SK-N-SH (cell line): ENCODE results near the gene SHB. TPM values are rescaled to one million over a fixed set of nuclear protein-coding genes. Genes with fewer than 3 reads are reported as not detected.
A peak's percentile ranks its signal among the peaks of the same experiment; 100 is the strongest.

Source experiments
- CTCF ChIA-PET: fragments of 300-600, 350-600 bp; formaldehyde crosslinking; extraction: SDS; loops from one replicate; lab custom pipeline; 2021; lab: Yijun Ruan, JAX
- POLR2A ChIA-PET: fragments of 350-600 bp; sonication (Branson Sonifier 250); formaldehyde crosslinking; extraction: SDS; loops from one replicate; lab custom pipeline; 2020; ENCODE audit warnings: antibody characterized with exemption, inconsistent platforms; lab: Yijun Ruan, JAX
- DNase-seq: peaks from one replicate; pipeline ENCODE4 v3.0.0; 2012
- H2AFZ ChIP-seq: fragments of 200-600 bp; sonication (generic); 2 replicates; pipeline ENCODE4 v1.8.1; 2016; ENCODE audit warnings: antibody characterized with exemption, mild to moderate bottlenecking, low read depth
- H3F3A ChIP-seq: fragments of 200-600 bp; sonication (generic); replicated peaks from 2 replicates; pipeline ENCODE3; 2016; ENCODE audit warnings: antibody characterized with exemption, mild to moderate bottlenecking; ENCODE audit not compliant: insufficient read depth
- H3K27ac ChIP-seq, 2 experiments: fragments of 200-500 bp in 1 of 2; fragments of 200-600 bp in 1 of 2; sonication (Bioruptor generic) in 1 of 2; sonication (generic), shearing (Covaris generic) in 1 of 2; 2 replicates each; pipeline versions ENCODE4 v1.5.1 to v1.6.1; 2014 to 2016; ENCODE audit warnings: low read depth in 2 of 2, inconsistent platforms in 1 of 2, low read length in 1 of 2, mild to moderate bottlenecking in 1 of 2, mixed read lengths in 1 of 2
- H3K27me3 ChIP-seq: fragments of 200-600 bp; sonication (generic), shearing (Covaris generic); 2 replicates; pipeline ENCODE4 v1.6.1; 2016; ENCODE audit warnings: mixed run types; ENCODE audit not compliant: insufficient read depth
- H3K36me3 ChIP-seq, 2 experiments: fragments of 200-500 bp in 1 of 2; fragments of 200-600 bp in 1 of 2; sonication (Bioruptor generic) in 1 of 2; sonication (generic) in 1 of 2; replicated peaks in 1 of 2; 2 replicates each; pipeline versions ENCODE3 to v1.5.1; 2014 to 2016; ENCODE audit warnings: low read length in 1 of 2, mild to moderate bottlenecking in 1 of 2; ENCODE audit not compliant: insufficient read depth in 2 of 2, control insufficient read depth in 1 of 2
- H3K4me1 ChIP-seq, 2 experiments: fragments of 200-500 bp in 1 of 2; fragments of 200-600 bp in 1 of 2; sonication (Bioruptor generic) in 1 of 2; sonication (generic), shearing (Covaris generic) in 1 of 2; 2 replicates each; pipeline versions ENCODE4 v1.5.1 to v1.6.1; 2014 to 2016; ENCODE audit warnings: low read depth in 1 of 2, low read length in 1 of 2, mixed run types in 1 of 2; ENCODE audit not compliant: insufficient read depth in 2 of 2, control insufficient read depth in 1 of 2
- H3K4me2 ChIP-seq: fragments of 200-600 bp; sonication (generic), shearing (Covaris generic); 2 replicates; pipeline ENCODE4 v1.6.1; 2017; ENCODE audit warnings: mixed run types
- H3K4me3 ChIP-seq, 2 experiments: fragments of 200-500 bp in 1 of 2; fragments of 200-600 bp in 1 of 2; sonication (Bioruptor generic) in 1 of 2; sonication (generic), shearing (Covaris generic) in 1 of 2; 2 replicates each; pipeline versions ENCODE4 v1.5.1 to v1.8.1; 2014 to 2016; ENCODE audit warnings: low read depth in 2 of 2, inconsistent platforms in 1 of 2, low read length in 1 of 2, mild to moderate bottlenecking in 1 of 2, mixed read lengths in 1 of 2, moderate library complexity in 1 of 2
- H3K79me2 ChIP-seq: fragments of 200-600 bp; sonication (generic); 2 replicates; pipeline ENCODE4 v1.8.1; 2017; ENCODE audit warnings: mild to moderate bottlenecking; ENCODE audit not compliant: insufficient read depth
- H3K9ac ChIP-seq: fragments of 200-600 bp; sonication (generic); 2 replicates; pipeline ENCODE4 v1.6.1; 2017; ENCODE audit warnings: mixed run types
- H3K9me2 ChIP-seq: fragments of 200-600 bp; sonication (generic); 2 replicates; pipeline ENCODE4 v1.6.1; 2017; ENCODE audit warnings: mixed run types
- H3K9me3 ChIP-seq: fragments of 200-600 bp; sonication (generic); 2 replicates; pipeline ENCODE4 v1.6.1; 2017; ENCODE audit warnings: mixed run types, mild to moderate bottlenecking, moderate library complexity
- H4K20me1 ChIP-seq: fragments of 200-600 bp; sonication (generic); 2 replicates; pipeline ENCODE4 v1.6.1; 2017; ENCODE audit warnings: mild to moderate bottlenecking, mixed run types; ENCODE audit not compliant: insufficient read depth
- EP300 ChIP-seq, 2 experiments: IDR thresholded peaks; 2 replicates each; pipeline versions ENCODE4 v1.4.0 to v1.6.1; 2012; ENCODE audit warnings: borderline replicate concordance in 1 of 2, low read depth in 1 of 2, low read length in 1 of 2
- FOSL2 ChIP-seq: IDR thresholded peaks from 2 replicates; pipeline ENCODE4 v1.4.0; 2012; ENCODE audit warnings: low read depth, mild to moderate bottlenecking, moderate library complexity, borderline replicate concordance
- FOXJ3 ChIP-seq: sonication (generic); formaldehyde crosslinking; IDR thresholded peaks from 2 replicates; pipeline ENCODE4 v1.5.1; 2020; ENCODE audit warnings: mild to moderate bottlenecking, missing genetic modification reagents
- GATA2 ChIP-seq: sonication (generic); formaldehyde crosslinking; IDR thresholded peaks from 2 replicates; pipeline ENCODE4 v1.5.0; 2020; ENCODE audit warnings: mild to moderate bottlenecking, missing genetic modification reagents
- JUND ChIP-seq: IDR thresholded peaks from 2 replicates; pipeline ENCODE4 v1.4.0; 2012
- RFX5 ChIP-seq: IDR thresholded peaks from 2 replicates; pipeline ENCODE4 v1.6.1; 2012; ENCODE audit warnings: mild to moderate bottlenecking, improper control_type of control experiment, low read length
- TCF12 ChIP-seq: IDR thresholded peaks from 2 replicates; pipeline ENCODE4 v1.4.0; 2012
- WGBS: methylation state at CpG from one replicate; pipeline ENCODE4 v1.1.6; 2017; ENCODE audit warnings: low lambda C conversion rate; 5-methylcytosine and 5-hydroxymethylcytosine counted together
- polyA plus RNA-seq, 3 experiments: library from polyadenylated mRNA; depleted of rRNA; stranded (reverse); fragments of >200 nt; gene quantifications; 2 replicates each; pipeline ENCODE4 v1.2.3, GENCODE V29; 2012
- TF ChIP-seq, protein P1 (sequence below): IDR thresholded peaks from 2 replicates; pipeline ENCODE4 v1.4.0; 2012; ENCODE audit warnings: low read depth, borderline replicate concordance

Gene SHB
- polyA plus RNA-seq, 1 of the 3 experiments (the other 2 are of a cell fraction) = 26.0 TPM

DNA sequence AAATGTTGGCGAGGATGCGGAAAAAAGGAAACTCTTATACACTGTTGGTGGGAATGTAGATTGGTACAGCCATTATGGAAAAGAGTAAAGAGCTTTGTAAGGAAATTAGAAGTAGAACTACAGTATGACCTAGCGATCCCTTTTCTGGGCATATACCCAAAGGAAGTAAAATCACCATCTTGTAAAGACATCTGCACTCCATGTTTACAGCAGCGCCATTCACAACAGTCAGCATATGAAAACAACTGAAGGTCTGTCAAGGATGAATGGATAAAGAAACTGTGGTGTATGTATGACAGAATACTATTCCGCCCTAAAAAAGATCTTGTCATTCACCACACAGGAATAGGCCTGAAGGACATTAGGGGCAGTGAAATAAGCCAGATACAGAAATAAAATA, 137.4 kb downstream of the SHB start:
- POLR2A ChIA-PET = no interaction called here
- DNase-seq = no peak
- WGBS = 97% methylated on average over 5 of the region's 5 CpGs

DNA sequence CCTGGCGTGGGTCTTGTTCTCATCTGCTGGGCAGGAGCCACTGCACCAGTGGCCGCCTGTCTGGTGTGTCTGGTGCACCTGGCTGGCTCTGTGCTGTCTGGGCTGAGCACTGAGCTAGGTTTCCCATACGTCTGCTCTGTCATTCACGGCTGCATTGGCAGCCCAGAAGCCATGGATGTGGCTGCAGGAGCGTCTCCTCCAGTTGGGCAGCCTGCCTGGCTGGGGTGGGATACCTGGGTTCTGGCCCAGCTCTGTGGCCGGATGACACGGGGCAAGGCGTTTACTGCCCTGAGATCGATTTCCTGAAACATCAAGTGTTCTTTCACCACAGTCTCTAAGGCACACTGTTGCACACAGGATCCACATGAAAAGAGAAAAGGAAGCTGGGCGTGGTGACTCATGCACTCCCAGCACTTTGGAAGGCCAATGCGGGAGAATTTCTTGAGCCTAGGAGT, 139.6 kb downstream of the SHB start:
- H3K9me3 ChIP-seq = 0 out of 2 replicates have a peak, but pooled peaks cover 4% of the 10 kb centered on the region
- H3K36me3 ChIP-seq = peaks cover 14 to 26% of the 10 kb centered on the region in 2 experiments
- H3F3A ChIP-seq = peaks cover 29% of the 10 kb centered on the region
- H4K20me1 ChIP-seq = peaks cover 3% of the 10 kb centered on the region; the same call in 1 of the 2 replicates
- ChIA-PET POLR2A (interaction anchor here (1.2 kb wide), 1 partner anchor 12 kb away, joined by 3 read pairs; no protein-coding TSS in a partner anchor), CTCF (interaction anchor here (0.5 to 1.9 kb wide), 4 partner anchors 9 to 157 kb away, joined by 3 to 16 read pairs (median 4); no protein-coding TSS in a partner anchor)
- H3K4me3 ChIP-seq = no peak overlapping the region
- DNase-seq = no peak
- no peak overlapping the region for H3K9ac ChIP-seq
- peaks cover 93% of the 10 kb centered on the region for H3K79me2 ChIP-seq
- WGBS = 63% methylated on average over 11 of the region's 11 CpGs
- TF ChIP-seq FOSL2 (peak; percentile 47; the same call in 1 of the 2 replicates), RFX5 (no peak), TCF12 (0 out of 2 replicates have a peak, but pooled peaks have one; percentile 23), JUND (0 out of 2 replicates have a peak, but pooled peaks have one; percentile 33), EP300 (IDR thresholded peaks at IDR 0.05; ENCODE audit: borderline replicate concordance in 1 of 2, low read depth in 1 of 2, low read length in 1 of 2) (0 out of 4 replicates have a peak, but pooled peaks of 1 of the 2 experiments have one; percentile 33)
- H3K9me2 ChIP-seq = no peaks in the 10 kb centered on the region
- H3K27ac ChIP-seq = peak overlapping the region; percentile 68 to 88
- H3K4me2 ChIP-seq = no peak overlapping the region
- H2AFZ ChIP-seq = no peak overlapping the region
- peaks cover 15 to 65% of the 10 kb centered on the region in 2 experiments; a peak in 3 of 4 replicates for H3K4me1 ChIP-seq
- H3K27me3 ChIP-seq = no peaks in the 10 kb centered on the region

More for the DNA sequence above, 137.4 kb downstream of the SHB start:
- peaks cover 5 to 62% of the 10 kb centered on the region in 2 experiments; a peak in 3 of 4 replicates for H3K4me1 ChIP-seq
- no peak overlapping the region for H2AFZ ChIP-seq
- H3K36me3 ChIP-seq = peaks cover 13 to 26% of the 10 kb centered on the region in 2 experiments
- peaks cover 92% of the 10 kb centered on the region for H3K79me2 ChIP-seq
- no peaks in the 10 kb centered on the region for H3K9me2 ChIP-seq
- no peak overlapping the region for H3K4me3 ChIP-seq
- peaks cover 29% of the 10 kb centered on the region for H3F3A ChIP-seq
- TF ChIP-seq GATA2 (CRISPR knock-in tag) (no peak), FOXJ3 (CRISPR knock-in tag) (no peak)
- TF ChIP-seq, protein P1, sequence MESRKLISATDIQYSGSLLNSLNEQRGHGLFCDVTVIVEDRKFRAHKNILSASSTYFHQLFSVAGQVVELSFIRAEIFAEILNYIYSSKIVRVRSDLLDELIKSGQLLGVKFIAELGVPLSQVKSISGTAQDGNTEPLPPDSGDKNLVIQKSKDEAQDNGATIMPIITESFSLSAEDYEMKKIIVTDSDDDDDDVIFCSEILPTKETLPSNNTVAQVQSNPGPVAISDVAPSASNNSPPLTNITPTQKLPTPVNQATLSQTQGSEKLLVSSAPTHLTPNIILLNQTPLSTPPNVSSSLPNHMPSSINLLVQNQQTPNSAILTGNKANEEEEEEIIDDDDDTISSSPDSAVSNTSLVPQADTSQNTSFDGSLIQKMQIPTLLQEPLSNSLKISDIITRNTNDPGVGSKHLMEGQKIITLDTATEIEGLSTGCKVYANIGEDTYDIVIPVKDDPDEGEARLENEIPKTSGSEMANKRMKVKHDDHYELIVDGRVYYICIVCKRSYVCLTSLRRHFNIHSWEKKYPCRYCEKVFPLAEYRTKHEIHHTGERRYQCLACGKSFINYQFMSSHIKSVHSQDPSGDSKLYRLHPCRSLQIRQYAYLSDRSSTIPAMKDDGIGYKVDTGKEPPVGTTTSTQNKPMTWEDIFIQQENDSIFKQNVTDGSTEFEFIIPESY = no peak
- CTCF ChIA-PET = interaction anchor here (1.0 to 1.3 kb wide), 2 partner anchors 18 to 157 kb away, joined by 4 read pairs; no protein-coding TSS in a partner anchor
- H3K27me3 ChIP-seq = no peaks in the 10 kb centered on the region
- H4K20me1 ChIP-seq = no peaks in the 10 kb centered on the region
- H3K9ac ChIP-seq = no peak overlapping the region
- H3K4me2 ChIP-seq = no peak overlapping the region
- 0 out of 2 replicates have a peak, but pooled peaks cover 4% of the 10 kb centered on the region for H3K9me3 ChIP-seq
- H3K27ac ChIP-seq = no peak overlapping the region
